GM12872 (cell line): ENCODE measurements around the gene DPY19L1.

ENCODE experiments used
- TF ChIP-seq, protein P1 (sequence below): IDR thresholded peaks from 3 replicates; pipeline ENCODE4 v1.5.1; 2011; ENCODE audit warnings: low read depth, mild to moderate bottlenecking, low read length, moderate library complexity; ENCODE audit not compliant: insufficient read depth

Gene DPY19L1

DNA sequence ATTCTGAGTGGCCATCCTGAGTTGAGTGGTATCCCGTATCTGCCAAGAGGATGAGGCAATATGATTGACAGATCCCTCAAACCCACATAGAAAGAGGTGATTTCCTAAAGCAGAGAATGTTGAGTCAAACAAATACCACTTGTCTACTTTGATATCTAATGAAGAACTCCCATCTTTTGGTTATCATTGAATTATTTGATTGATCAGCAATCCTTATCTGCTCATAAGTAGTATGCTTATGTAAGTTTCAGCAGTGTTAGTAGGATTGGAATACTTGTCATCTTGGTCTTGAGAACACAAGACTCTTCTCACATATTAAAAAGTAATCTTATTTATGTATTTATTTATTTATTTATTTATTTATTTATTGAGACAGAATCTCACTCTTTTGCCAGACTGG is 147.3 kb downstream of the DPY19L1 start:
- TF ChIP-seq, protein P1, sequence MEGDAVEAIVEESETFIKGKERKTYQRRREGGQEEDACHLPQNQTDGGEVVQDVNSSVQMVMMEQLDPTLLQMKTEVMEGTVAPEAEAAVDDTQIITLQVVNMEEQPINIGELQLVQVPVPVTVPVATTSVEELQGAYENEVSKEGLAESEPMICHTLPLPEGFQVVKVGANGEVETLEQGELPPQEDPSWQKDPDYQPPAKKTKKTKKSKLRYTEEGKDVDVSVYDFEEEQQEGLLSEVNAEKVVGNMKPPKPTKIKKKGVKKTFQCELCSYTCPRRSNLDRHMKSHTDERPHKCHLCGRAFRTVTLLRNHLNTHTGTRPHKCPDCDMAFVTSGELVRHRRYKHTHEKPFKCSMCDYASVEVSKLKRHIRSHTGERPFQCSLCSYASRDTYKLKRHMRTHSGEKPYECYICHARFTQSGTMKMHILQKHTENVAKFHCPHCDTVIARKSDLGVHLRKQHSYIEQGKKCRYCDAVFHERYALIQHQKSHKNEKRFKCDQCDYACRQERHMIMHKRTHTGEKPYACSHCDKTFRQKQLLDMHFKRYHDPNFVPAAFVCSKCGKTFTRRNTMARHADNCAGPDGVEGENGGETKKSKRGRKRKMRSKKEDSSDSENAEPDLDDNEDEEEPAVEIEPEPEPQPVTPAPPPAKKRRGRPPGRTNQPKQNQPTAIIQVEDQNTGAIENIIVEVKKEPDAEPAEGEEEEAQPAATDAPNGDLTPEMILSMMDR = no peak

DNA sequence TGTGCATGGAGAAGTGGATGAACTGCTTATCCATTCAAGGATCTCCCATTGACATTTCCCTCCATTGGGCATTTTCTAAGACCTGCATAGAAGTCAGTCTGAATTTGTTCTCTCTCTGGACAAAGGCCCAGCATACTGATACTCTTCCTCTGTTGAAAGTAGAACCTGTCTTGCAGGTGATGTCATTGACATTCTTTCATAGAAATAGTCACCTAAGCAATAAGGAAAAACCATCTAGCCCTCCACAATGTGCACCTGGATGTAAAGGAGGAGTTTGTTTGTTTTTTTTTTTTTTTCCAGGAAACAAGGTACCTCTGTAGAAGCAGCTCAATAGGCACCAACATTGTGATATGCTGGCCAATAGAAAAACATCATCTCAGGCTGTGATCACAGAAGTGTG is 150.4 kb downstream of the DPY19L1 start:
- TF ChIP-seq, protein P1 = no peak

DNA sequence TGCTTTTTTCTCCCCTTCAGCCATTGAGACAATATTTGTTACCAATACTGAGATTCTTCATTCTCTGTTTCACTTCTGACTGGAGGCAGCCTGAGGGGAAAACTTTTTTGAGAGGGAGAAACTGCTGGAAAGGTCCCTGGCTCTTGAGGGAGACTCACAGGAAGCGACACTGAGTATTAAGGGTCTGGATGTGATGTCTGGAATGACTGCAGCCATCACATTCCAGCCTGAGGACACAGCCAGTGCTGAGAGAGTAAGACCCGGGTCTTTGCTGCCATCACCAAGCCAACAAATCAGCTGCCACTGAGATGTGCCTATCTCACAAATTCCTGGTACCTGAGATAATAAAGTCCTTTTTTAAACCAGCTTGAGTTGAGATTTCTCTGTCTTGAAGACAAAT is 157.4 kb downstream of the DPY19L1 start:
- TF ChIP-seq, protein P1 = no peak
